SH-SY5Y (cell line): Measurements from ENCODE around the gene KCNIP4.

ENCODE experiments used
- GATA2 ChIP-seq: IDR thresholded peaks from 2 replicates; pipeline ENCODE4 v1.6.1; 2011; ENCODE audit warnings: mild to moderate bottlenecking, low read depth, low read length
- GATA3 ChIP-seq: IDR thresholded peaks from 2 replicates; pipeline ENCODE4 v1.6.1; 2011; ENCODE audit warnings: low read depth, mild to moderate bottlenecking, low read length, moderate library complexity

KCNIP4 gene

DNA sequence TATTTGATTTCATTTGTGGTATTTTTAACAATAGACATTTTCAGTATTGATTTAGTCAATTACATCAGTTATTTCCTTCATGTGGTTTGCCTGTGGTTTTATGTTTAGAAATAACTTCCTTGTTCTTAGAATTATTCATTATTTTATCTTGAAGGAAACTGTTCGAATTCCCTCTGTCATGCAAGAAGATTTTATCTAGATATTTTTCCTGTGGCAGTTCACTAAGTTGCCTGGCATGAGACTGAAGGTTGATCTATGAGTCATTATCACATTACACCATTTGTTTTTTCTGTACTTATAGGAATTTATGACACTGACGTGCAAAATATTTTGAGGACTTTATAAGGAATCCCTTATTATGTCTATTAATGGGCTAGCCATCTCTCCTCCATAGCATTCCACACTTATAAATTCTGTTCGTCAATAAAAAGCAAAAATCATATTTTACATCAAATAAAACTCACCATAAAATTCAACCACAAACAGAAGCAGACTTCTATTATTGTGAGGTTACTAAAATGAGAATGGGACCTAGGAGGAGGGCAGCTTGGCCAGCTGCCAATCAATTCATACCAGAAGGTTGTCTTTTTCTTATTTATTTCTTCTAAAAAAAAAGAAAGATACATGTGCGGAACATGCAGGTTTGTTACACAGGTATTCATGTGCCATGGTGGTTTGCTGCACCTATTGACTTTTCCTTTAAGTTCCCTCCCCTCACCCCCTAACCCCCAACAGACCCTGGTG lies 179.0 kb downstream of the KCNIP4 start:
- TF ChIP-seq GATA3 (no peak), GATA2 (no peak)

DNA sequence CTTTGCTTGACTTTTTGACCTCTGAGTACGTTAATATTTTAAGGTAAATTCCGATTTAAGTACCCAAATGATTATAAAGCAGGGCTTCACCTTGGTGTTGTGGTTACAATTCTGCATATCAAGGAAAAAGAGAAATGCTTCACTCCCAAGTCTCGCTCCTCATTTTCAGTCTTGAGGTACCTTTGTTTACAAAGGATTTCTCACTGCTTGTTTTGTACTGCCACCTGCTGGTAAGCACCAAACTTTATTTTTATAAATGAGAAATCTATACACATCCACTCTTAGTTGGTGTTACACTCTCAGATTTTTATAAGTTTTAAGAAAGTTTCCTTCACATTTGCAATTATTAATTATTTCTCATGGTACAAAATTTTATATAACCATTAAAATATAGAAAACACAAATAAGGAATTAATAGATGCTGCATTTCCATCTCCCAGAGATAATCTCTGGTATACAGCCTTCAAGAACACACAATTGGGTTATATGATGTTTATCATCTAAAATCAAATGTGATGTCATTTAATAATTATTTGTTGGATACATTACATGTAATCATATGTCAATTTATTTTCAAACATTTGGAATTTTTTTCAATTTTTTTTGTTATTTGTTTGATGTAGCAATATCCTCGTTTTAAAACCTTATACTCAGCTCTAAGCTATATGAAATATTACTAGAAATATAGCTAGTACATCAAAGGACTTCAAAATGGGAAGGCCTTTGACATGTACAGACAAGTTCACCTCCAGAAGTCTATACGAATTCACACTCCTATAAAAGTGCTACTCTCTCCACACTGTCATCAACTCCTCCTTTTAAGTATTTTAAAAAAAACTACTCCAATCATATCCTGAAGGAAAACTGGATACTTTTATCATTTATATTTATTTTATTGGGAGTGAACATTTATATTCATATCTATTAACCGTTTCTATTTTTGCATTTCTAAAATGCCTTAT lies 179.9 kb downstream of the KCNIP4 start:
- TF ChIP-seq GATA2: no peak

DNA sequence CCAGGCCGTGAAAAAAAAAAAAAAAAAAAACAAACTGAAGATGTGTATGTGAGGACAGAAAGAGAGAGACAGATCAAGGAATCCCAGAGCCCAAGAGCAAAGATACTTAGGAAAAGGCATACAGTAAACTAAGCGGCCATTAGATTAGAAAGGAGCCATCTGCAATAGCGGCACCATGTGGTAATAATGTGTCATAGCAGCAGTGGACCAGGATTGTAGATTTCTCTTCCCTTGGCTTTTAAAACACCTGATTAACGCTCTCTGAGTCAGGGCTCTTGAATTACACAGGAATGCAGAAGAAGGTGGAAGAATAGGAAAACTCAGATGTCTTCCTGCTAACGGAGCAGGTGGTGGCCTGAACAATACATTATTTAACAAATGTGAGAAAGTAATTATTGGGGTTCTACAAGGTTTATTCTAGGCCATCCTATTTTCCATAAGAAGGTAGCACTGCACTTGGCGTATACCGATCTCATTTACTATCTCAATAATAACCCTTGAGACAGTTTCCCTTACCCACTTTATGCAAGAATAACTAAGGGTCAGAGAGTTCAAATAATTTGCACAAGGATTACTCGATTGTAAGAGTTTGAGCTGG lies 182.7 kb downstream of the KCNIP4 start:
- TF ChIP-seq GATA3 (no peak), GATA2 (no peak)

DNA sequence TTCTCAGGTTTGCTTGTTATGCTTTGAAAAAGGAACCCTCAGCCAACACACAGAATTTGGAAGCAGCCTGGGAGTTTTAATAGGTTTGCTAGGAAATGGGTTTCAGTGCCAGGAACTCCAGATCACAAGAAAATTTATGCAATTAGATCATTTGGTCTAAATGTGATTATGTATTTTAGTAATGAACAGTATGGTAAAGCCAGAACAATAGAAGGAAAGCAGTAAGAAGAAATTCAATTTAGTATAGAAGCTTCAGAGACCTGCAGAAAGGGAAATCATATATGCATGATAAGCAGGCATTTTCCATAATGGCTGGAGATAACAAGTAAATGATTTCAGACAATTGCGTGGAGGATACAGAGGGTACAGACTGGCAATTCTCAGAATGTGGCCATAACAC lies 184.7 kb downstream of the KCNIP4 start:
- TF ChIP-seq GATA2: peak; percentile 20; the same call in 1 of the 2 replicates
- peak; percentile 53; the same call in 1 of the 2 replicates for TF ChIP-seq GATA3

DNA sequence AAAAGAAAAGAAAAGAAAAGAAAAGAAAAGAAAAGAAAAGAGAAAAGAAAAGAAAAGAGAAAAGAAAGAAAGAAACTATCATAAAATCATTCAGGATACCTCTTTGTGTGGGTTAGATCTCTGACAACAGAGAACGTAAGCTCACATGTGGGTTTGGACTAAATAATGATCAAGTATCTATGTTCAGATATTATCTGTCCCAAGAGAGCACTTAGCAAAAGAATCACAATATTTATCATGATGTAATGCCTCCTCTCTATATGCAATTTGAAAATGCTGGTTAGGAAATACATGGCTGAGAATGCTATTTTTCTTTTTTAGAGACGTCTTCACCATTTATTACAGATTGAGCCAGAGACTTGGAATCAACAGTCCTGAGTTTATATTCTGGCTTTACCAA lies 191.3 kb downstream of the KCNIP4 start:
- no peak for TF ChIP-seq GATA2
- TF ChIP-seq GATA3: no peak

DNA sequence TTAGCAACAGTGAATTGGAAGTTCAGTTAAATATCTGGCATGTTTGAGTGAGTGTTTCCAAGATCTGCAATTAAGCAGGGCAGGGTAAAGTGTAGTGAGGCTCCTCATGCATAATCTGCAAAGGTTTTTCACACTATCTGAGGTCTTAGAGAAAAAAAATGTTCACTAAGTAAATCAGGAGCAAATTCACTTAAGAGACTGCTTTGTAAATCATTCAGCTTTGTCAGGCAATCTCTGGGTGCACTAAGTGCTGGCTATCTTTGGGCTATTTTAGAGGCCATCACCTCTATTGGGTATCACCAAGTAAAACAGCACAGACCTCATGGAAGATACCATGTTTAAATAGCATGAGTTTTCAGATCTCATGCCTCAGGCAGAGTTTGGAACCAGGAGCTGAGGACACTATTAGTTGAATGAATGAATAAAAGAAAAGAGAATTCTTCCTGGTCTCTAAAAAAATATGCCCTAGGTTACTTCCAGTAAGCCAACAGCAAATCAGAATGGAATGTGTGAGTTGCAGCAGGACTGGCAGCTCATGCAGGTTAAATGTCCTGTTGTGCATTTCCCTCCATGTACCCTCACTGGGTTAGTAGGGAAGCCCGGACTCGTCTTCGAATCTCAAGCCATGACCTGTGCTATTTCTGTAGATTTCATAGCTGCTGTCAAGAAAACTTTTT lies 195.3 kb downstream of the KCNIP4 start:
- TF ChIP-seq GATA3: no peak

DNA sequence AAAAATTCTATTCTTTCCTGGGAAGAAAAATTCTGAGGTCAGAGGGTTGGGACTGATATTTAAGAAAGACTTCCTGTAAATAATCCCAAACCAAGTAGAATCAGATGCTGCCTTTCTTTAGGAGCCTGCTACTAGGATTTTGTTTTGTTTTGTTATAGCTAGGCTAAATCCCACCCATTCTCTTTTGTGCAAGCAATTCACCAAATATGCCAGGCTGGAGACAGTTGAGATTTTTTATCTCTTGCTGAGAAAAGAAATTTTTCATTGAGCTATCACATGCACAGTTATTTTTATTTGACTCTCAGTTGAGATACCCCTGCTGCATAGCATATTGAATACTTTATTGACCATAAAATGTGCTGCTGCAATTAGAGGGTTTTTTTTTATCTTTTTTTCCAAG lies 196.0 kb downstream of the KCNIP4 start:
- TF ChIP-seq GATA2: no peak
- TF ChIP-seq GATA3: no peak

DNA sequence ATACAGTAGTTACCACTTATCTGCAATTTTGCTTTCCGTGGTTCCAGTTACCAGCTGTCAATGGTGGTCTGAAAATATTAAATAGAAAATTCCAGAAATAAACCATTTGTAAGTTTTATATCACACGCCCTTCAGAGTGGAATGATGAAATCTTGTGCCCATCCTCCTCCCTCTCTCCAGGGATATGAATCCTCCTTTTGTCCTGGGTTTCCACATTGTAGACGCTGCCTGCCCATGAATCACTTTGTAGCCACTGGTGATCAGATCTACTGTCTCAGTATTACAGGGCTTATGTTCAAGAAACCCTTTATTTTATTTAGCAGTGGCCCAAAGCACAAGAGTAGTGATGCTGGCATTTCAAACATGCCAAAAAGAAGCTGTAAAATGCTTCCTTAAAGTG lies 198.6 kb downstream of the KCNIP4 start:
- TF ChIP-seq GATA3 (no peak), GATA2 (no peak)

DNA sequence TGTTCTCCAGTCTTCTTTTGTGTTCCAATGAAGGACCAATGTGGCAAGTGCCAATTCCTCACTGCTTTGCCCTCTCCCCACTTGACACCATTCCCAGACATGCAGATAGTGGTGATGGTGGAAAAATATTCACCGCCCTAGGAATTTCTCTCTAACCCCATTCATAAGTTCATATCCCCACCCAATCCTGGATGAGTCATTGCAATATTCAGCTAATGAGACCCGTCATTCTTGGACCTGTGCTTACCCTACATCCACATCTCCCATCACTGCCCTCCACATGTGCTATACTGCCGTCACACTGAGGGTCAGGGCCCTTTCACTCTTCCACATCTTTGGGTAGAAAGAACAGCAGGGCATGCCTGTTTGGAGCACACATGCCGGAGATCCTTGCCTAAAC lies 199.2 kb downstream of the KCNIP4 start:
- TF ChIP-seq GATA3 (no peak), GATA2 (no peak)

DNA sequence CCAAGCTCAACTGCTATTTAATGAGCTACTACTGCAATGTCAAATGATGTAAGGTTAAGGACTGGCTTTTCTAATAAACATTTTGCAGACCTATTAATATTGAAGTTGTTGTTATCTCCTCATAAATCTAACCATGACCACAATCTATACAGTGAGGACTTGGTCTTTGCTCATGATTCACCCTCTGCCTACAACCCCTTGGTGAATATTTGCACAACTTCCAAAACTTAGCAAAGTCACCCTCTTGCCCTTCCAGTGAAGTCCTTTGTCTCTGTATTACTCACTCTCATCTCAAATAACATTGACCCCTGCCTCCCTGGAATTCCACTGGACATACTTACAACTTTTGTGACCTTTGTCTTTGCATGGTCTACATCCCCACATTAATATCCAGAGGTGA lies 204.5 kb downstream of the KCNIP4 start:
- TF ChIP-seq GATA2: no peak
- no peak for TF ChIP-seq GATA3

DNA sequence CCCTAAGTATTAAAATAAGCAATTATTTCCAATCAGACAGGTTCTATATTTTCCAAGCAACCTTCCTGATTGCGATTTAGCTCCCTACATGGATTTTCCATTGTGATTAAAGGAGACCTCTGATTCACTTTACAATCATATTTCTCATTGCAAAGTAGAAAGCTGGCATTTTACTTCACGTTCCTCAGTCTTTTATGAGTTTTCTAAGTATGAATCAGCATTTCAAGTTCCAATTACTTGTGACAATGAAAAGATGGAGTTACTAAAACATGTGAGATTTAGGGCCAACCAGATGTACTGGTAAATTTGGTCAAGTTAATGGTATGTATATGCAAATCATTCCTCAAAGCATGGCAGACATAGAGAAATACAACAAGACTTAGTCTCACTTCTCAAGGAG lies 206.2 kb downstream of the KCNIP4 start:
- TF ChIP-seq GATA3 (no peak), GATA2 (no peak)

DNA sequence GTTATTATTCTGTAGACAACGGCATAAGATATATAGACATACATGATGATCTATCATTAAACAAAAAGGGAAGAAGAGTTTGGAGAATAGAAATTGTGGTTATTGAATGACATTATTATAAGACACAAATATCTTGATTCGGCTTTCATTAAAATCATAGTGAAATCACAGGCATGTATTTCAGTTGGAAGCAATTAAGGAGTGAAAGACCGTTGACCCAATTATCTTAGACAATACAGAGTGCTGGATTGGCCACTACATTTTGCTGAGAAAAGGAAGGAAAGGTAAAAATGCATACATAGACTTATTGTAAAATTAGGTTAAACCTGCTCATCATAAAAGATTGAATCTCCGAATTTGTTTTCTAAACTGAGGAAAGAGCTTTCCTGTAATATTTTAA lies 209.8 kb downstream of the KCNIP4 start:
- TF ChIP-seq GATA2 (no peak), GATA3 (no peak)

DNA sequence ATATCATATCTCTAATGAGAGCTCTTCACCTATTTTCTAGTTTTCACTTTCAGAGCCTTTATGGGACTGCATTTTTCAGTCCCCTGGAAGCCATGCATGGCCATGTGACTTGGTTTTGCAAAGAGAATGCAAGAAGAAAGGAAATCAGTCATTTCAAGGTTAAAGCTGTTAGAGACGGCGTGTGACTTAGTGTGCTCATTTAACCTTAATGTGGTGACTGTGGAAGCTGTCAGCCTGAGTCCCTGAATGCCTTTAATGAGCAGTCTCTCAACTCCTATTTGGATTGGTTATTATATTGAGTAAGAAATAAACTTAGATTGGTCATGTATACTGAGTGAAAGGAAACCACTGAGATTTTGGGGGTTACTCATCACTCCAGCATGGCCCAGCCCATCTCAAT lies 212.7 kb downstream of the KCNIP4 start:
- no peak for TF ChIP-seq GATA3
